ENCODE results near the gene KIF2A.
"Not testable (repeated sequence)": the region's sequence is repeated elsewhere in the genome, so short reads cannot be mapped to it uniquely, and the experiment has no call there.

The KIF2A gene

GRCh38 chr5:62283005-62283404 lies 23.0 kb upstream of the KIF2A start:
- Mint-ChIP-seq H3K27me3 (peaks cover 10% of the 10 kb centered on the region), H3K9me3 (peaks cover 6% of the 10 kb centered on the region), H3K4me3 (no peak overlapping the region), H3K36me3 (peaks cover 14% of the 10 kb centered on the region), H3K27ac (no peak overlapping the region), H3K4me1 (peaks cover 26% of the 10 kb centered on the region)
- no peak for ATAC-seq

DNA sequence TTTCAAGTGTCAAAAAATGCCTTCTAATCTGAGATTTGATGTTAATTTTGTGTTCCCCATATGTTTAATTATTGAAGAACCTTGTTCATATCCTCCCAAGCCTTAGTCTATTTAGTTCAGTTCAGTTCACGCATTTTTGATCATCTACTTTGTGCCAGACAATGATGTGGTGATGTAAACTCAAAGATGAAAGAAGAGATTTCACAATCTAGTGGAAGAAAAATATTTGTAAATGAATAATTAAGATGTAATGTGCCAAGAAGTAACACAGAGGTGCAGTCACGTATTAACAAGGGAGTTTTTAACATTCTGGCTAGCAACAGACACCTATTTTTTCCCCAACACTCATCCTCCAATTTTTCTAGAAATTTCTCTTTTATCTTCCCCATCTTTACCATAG lies 22.1 kb upstream of the KIF2A start:
- Mint-ChIP-seq H3K27ac (peak overlapping the region; percentile 88), H3K9me3 (peaks cover 6% of the 10 kb centered on the region), H3K4me1 (peaks cover 30% of the 10 kb centered on the region), H3K36me3 (peaks cover 14% of the 10 kb centered on the region), H3K4me3 (no peak overlapping the region), H3K27me3 (peaks cover 3% of the 10 kb centered on the region)
- ATAC-seq = no peak

DNA sequence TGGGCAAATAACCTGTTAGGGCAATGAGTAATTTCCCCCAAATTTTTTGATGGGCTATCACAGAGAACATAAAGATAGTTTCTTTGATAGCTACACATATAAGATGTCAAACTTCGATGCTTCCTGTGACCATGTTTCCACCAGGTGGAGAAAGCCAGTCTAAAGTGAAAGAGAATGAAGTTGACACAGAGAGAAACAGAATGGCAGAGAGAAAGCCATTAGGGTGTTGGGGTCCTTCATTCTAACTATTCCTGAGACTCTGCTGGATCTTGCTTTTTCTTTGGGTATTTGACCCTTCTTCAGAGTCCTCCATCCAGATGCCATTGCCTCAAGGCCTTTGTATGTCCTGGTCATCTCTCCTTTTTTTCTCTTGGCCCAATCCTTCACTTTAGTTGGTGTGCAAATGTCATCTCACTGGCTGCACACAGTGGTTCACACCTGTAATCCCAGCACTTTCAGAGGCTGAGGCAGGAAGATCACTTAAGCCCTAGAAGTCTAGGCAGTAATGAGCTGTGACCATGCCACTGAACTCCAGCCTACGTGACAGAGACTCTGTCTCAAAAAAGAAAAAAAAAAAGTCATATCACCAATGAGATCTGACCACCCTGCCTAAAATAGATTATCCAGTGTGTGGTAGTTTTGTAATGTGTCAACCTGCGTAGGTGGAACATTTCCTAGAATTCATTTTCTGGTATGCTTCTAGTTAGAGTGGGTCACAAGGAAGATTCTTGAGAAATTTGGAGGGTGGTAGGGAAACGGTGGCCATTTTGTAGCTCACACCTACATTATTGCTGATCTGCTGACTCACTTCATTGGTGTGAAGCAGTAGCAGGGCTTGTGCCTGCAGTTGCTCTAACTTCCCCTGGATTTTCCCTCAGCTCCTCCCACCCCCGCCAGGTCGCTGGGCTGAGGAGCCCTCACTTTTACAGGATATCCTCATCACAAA lies 20.8 kb upstream of the KIF2A start:
- peak; percentile 92 for ATAC-seq
- peaks cover 33% of the 10 kb centered on the region for H3K4me1 Mint-ChIP-seq
- H3K27me3 Mint-ChIP-seq = no peaks in the 10 kb centered on the region
- H3K27ac Mint-ChIP-seq = peak overlapping the region; percentile 88
- no peak overlapping the region for H3K4me3 Mint-ChIP-seq
- peaks cover 6% of the 10 kb centered on the region for H3K9me3 Mint-ChIP-seq
- peaks cover 14% of the 10 kb centered on the region for H3K36me3 Mint-ChIP-seq

GRCh38 chr5:62286834-62287233 lies 19.2 kb upstream of the KIF2A start:
- peaks cover 14% of the 10 kb centered on the region for H3K36me3 Mint-ChIP-seq

DNA sequence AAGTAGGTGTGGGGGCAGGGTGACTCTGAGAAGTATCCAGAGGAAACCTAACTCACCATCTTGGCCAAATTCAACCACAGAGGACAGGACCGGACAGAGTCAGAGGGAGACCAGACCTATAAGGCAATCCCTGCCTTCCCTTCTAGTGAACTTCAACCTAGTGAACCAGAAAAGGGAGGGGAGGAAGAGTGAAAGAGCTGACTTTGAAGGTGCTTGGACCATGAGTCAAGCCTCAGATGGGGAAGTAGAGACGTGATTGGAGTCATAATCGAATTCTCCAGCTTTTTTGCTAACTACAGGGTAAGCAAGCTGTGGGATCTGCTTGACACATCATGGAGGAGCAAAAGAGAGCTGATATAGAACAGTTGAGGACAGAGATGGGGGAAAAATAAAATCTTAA lies 18.8 kb upstream of the KIF2A start:
- Mint-ChIP-seq H3K4me1 (peaks cover 45% of the 10 kb centered on the region), H3K36me3 (peaks cover 14% of the 10 kb centered on the region), H3K9me3 (peaks cover 6% of the 10 kb centered on the region), H3K27me3 (no peaks in the 10 kb centered on the region), H3K4me3 (no peak overlapping the region), H3K27ac (peak overlapping the region; percentile 88)
- no peak for ATAC-seq

More at GRCh38 chr5:62286834-62287233, 19.2 kb upstream of the KIF2A start:
- Mint-ChIP-seq H3K4me1 (peaks cover 41% of the 10 kb centered on the region), H3K9me3 (peaks cover 6% of the 10 kb centered on the region), H3K27me3 (no peaks in the 10 kb centered on the region), H3K27ac (peak overlapping the region; percentile 88), H3K4me3 (no peak overlapping the region)
- ATAC-seq = no peak

DNA sequence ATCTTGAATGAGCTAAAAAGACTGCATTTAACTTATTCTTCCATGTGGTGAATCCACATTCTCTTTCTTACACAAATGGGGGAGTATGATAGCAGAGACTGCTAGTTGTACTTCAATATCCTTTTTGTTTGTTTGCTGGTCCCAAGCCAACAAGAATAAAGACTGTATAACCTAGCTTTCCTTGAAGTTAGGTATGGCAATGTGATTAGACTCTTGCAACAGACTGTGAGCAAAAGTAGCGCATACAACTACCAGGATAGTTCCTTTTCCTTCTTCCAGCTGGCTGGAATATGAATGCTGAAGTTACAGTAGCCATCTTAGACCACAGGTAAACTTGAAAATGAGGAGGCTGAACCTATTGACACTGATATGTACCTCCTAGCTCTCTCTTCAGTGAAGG lies 17.9 kb upstream of the KIF2A start:
- no peak overlapping the region for H3K4me3 Mint-ChIP-seq
- peaks cover 12% of the 10 kb centered on the region for H3K9me3 Mint-ChIP-seq
- H3K36me3 Mint-ChIP-seq = peaks cover 21% of the 10 kb centered on the region
- ATAC-seq = no peak
- no peaks in the 10 kb centered on the region for H3K27me3 Mint-ChIP-seq
- H3K27ac Mint-ChIP-seq = peak overlapping the region; percentile 88
- peaks cover 54% of the 10 kb centered on the region for H3K4me1 Mint-ChIP-seq

DNA sequence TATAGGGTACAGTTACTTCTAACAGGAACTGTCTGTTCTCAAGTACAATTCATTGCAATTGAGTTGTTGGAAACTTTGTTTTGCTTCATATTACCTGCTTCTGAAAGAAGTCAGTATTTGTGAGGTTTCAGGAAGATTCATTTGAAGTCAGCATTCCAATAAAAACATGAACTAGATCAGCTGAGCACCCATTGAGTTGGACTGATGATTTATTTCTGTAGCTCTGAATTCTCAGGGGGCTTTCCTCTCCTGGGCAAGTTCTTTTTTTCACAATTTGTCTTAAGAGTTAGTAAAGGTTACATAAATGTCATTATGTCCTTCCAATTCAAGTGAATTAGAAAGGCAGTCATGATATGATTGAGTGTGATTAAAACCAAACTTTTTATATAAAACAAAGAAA lies 16.2 kb upstream of the KIF2A start:
- Mint-ChIP-seq H3K36me3 (peaks cover 21% of the 10 kb centered on the region), H3K4me1 (peaks cover 53% of the 10 kb centered on the region)
- ATAC-seq = peak; percentile 47

DNA sequence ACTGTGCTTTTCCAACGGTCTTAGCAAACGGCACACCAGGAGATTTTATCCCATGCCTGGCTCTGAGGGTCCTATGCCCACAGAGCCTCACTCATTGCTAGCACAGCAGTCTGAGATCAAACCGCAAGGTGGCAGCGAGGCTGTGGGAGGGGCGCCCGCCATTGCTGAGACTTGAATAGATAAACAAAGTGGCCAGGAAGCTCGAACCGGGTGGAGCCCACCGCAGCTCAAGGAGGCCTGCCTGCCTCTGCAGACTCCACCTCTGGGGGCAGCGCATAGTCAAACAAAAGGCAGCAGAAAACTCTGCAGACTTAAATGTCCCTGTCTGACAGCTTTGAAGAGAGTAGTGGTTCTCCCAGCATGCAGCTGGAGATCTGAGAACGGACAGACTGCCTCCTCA lies 14.2 kb upstream of the KIF2A start:
- peaks cover 19% of the 10 kb centered on the region for H3K27me3 Mint-ChIP-seq
- H3K4me3 Mint-ChIP-seq = peak overlapping the region; percentile 15
- peak overlapping the region; percentile 48 for H3K27ac Mint-ChIP-seq
- not testable (repeated sequence) for ATAC-seq, H3K36me3 Mint-ChIP-seq, H3K9me3 Mint-ChIP-seq
- H3K4me1 Mint-ChIP-seq = peaks cover 33% of the 10 kb centered on the region

More for the DNA sequence above, 16.2 kb upstream of the KIF2A start:
- Mint-ChIP-seq H3K4me3 (no peak overlapping the region), H3K27me3 (peaks cover 15% of the 10 kb centered on the region), H3K27ac (peak overlapping the region; percentile 88), H3K9me3 (peaks cover 12% of the 10 kb centered on the region)

GRCh38 chr5:62296998-62297397 lies 9.0 kb upstream of the KIF2A start:
- ATAC-seq = no peak
- Mint-ChIP-seq H3K36me3 (peaks cover 7% of the 10 kb centered on the region), H3K27ac (no peak overlapping the region), H3K9me3 (peaks cover 6% of the 10 kb centered on the region), H3K4me3 (no peak overlapping the region), H3K27me3 (peaks cover 19% of the 10 kb centered on the region), H3K4me1 (peaks cover 11% of the 10 kb centered on the region)

GRCh38 chr5:62298118-62298517 lies 7.9 kb upstream of the KIF2A start:
- Mint-ChIP-seq H3K9me3 (no peaks in the 10 kb centered on the region), H3K27ac (no peak overlapping the region), H3K4me1 (no peaks in the 10 kb centered on the region), H3K27me3 (peaks cover 19% of the 10 kb centered on the region), H3K4me3 (no peak overlapping the region), H3K36me3 (no peaks in the 10 kb centered on the region)
- no peak for ATAC-seq

- no peaks in the 10 kb centered on the region for H3K36me3 Mint-ChIP-seq
- H3K9me3 Mint-ChIP-seq = no peaks in the 10 kb centered on the region
- no peak for ATAC-seq
- no peak overlapping the region for H3K27ac Mint-ChIP-seq
- H3K4me3 Mint-ChIP-seq = no peak overlapping the region
- peaks cover 11% of the 10 kb centered on the region for H3K27me3 Mint-ChIP-seq
- H3K4me1 Mint-ChIP-seq = no peaks in the 10 kb centered on the region
Measured at GRCh38 chr5:62299101-62299500, 6.9 kb upstream of the KIF2A start.

- no peak for ATAC-seq
- peaks cover 6% of the 10 kb centered on the region for H3K27me3 Mint-ChIP-seq
- no peaks in the 10 kb centered on the region for H3K9me3 Mint-ChIP-seq
- no peaks in the 10 kb centered on the region for H3K4me1 Mint-ChIP-seq
- no peaks in the 10 kb centered on the region for H3K36me3 Mint-ChIP-seq
- no peak overlapping the region for H3K27ac Mint-ChIP-seq
- H3K4me3 Mint-ChIP-seq = no peak overlapping the region
Measured at GRCh38 chr5:62299600-62299999, 6.4 kb upstream of the KIF2A start.

DNA sequence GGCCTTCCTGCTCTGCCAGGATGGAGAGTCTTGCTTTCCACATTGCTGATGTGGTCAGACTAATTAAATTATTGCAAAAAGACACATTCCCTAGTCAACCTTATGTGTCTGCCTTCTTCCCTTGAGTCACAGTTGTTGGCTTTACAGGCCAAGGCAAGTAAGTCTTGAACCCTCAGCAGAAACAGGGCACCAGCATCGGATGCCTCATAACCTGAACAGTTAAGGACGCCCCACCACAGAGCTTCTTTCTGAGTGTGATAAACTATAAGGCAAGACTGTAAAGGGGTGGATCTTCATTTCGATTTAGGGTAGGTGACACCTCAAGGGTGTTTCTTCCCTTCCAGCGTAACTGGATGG lies 670 bp upstream of the KIF2A start:
- Mint-ChIP-seq H3K4me3 (peak overlapping the region; percentile 80), H3K27me3 (no peaks in the 10 kb centered on the region), H3K4me1 (peaks cover 41% of the 10 kb centered on the region), H3K9me3 (no peaks in the 10 kb centered on the region), H3K27ac (peak overlapping the region; percentile 90), H3K36me3 (peaks cover 19% of the 10 kb centered on the region)
- ATAC-seq = no peak

DNA sequence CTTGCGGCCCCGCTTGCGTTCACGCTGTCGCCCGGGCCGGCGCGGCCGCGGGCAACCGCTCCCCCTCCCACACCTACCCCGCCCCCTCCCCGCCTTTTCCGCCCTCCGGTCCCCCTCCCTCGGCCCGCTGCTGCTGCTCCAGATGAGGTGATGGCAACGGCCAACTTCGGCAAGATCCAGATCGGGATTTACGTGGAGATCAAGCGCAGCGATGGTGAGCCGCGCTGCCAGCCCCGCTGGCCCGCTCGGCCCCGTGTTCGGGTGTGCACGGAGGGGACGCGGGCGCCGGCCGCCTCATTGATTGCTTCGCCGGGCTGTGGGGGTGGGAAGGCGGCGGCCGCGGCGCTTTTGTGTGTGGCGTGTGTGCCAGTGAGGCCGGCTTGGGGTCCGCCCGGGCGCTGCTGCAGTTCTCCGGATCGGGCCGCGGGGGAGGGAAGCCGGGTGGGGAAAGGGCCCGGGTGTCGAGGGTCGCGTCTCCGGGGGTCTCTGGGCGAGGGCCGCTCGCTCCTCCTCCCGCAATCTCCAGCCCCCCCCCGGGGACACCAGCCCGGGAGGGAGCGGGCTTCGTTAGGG lies 403 bp downstream of the KIF2A start:
- peak; percentile 58 for ATAC-seq
- no peaks in the 10 kb centered on the region for H3K27me3 Mint-ChIP-seq
- H3K4me1 Mint-ChIP-seq = peaks cover 52% of the 10 kb centered on the region
- no peaks in the 10 kb centered on the region for H3K9me3 Mint-ChIP-seq
- H3K36me3 Mint-ChIP-seq = peaks cover 30% of the 10 kb centered on the region
- H3K4me3 Mint-ChIP-seq = peak overlapping the region; percentile 95
- peak overlapping the region; percentile 90 for H3K27ac Mint-ChIP-seq

- Mint-ChIP-seq H3K4me1 (peaks cover 59% of the 10 kb centered on the region), H3K27ac (peak overlapping the region; percentile 90), H3K4me3 (peak overlapping the region; percentile 95), H3K36me3 (peaks cover 31% of the 10 kb centered on the region), H3K9me3 (no peaks in the 10 kb centered on the region), H3K27me3 (no peaks in the 10 kb centered on the region)
- ATAC-seq = no peak
Measured at GRCh38 chr5:62306896-62307689, 1.1 kb downstream of the KIF2A start.
